ENCODE measurements around the gene GPR143.

- TF ChIP-seq CTCF (IDR thresholded peaks at IDR 0.05) = no peak
- no peak for TF ChIP-seq EP300 (IDR thresholded peaks at IDR 0.05)
- no peak for TF ChIP-seq POLR2AphosphoS5 (IDR thresholded peaks at IDR 0.05)
Measured at GRCh38 chrX:9682861-9683260, 82.8 kb downstream of the GPR143 start.
